Astrocyte of the hippocampus (primary cell): ENCODE measurements around the gene DENND1A.

Experiments
- DNase-seq: peaks from one replicate; pipeline ENCODE4 v3.0.0; 2011; ENCODE audit warnings: low read depth, low spot score

DENND1A gene

DNA sequence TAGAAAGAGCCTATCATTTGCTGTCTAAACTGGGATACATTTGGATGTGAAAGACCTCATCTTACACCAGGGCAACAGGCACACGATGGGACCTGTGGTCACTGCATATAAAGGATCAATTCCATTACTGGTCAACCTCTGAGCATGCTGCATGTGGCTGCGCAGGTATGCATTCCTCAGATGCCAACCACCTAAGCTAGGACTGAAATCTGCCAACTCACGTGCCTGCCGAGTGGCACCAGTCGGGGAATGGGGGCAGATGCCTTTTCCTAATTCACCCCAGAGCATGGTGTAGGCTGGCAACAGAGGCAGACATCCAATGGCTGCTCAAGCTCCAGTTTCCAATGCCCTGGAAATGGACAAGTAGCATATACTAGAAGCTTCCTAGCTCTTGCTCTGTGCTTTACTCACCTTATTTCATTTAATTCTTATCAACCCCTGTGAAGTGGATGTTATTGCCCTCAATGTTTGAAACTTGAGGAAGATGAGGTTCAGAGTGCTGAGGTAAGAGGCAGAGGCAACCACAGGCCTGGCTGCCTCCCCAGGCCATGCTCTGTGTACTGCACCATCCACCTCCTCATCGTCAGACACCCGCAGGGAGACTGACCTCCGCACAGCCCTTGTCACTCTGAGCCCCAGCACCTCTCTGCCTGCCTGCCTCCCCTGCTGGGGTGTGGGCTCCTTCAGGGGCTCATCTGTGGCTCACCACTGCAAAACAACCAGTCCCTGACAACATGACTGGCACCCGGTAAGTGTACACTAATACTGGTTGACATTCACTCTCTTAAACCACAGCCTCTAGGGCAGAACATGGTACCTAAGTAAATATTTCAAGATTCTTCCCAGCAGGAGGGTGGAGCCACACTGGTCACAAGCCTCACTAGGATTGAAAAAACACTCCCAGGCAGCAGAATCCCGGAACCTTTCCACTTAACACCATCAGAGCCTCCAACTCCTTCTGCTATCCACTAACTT, 345.4 kb downstream of the DENND1A start:
- DNase-seq = peak; percentile 39

DNA sequence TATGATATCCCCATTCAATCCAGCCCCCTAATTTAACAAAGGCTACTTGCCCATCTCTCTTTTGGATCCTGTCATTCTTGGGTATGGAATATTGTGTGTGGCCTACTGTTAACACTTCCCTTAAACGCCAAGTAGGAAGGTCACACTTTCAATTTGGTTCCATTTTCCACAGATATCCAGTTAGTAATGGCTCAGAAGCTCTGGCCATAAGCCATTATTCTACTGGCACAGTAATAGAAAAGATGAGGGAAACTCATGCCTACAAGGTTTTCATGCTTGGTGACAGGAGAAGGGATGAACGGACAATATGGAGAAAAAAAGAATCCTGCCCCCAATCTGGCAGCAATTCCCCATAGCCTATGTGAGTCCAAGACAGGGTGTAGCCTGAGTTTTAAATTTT, 346.3 kb downstream of the DENND1A start:
- no peak for DNase-seq

DNA sequence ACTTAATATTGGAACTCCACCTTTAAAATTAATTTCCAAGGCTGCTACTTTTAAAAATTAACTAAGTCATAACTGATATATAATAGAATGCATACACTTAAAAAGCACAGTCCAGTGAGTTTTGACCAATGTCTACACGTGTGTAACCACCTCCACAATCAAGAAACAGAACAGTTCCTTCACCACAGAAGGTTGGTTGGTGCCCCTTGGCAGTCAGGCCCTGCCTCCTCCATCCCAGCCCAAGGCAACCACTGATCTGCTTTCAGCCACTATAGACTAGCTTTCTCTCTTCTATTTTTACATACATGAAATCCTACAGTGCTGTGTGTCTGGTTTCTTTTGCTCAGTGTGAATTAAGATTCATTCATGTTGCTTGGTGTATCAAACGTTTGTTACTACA, 358.7 kb downstream of the DENND1A start:
- no peak for DNase-seq

DNA sequence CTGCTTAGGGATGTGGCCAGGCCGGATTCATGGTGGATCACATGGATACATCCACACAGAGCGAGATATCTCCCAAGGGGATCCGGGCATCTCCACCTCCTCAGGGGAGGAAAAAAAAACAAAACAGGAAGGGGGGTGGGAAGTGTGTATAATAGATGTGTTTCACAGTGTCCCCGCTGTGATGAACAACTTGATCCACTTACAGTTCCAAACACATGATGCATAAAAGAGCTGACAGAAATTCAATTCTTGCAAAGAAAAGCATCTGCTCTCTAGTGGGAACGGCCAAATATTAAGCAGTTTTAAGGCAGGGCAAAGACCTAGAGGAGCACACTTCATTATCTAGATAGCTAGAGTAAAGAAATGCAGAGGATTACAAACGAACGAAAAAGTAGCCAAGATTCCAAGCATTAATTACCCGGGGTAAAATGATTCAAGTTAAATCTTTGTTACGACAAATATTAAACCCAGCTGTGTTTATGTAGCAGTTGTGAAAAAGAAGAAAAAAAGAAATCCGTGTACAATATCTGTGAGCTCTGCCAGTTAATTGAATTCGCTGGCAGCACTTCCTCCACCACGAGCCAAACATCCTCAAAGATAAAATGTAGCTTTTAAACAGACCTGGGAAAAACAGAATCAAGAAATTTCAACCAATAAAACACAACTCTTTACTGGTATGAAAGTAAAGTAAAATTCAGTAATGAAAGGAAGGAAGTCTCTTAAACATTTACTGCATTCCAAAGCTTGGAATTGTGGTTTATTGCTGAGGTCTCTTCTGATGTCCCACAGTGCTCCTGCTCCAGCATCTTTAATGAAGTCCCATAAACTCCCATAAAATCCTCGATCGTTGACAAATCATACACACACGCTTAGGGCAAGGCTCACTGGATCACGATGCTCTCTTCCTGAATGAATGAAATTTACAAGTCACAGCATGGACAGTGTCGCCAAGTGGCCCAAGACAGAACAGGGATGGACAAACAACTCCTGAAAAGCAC, 360.9 kb downstream of the DENND1A start:
- DNase-seq = peak; percentile 59

DNA sequence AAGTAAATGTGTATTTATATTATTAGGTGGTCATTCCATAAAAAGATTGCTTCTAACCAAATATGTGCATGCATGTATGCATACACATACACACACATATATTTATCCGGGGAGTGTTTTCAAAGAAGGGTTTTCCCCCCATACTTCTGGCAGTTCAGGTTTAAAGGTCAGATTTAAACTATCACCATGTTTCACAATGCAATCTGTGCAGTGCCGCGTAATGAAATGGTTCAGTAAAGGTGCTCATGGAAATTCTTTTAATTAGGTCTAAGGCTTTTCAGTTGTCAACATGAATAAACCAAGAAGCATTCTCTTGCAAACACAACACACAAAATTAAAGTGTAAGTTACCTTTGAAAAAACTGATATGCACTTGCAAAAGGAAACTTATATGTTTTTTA, 362.9 kb downstream of the DENND1A start:
- DNase-seq = no peak

DNA sequence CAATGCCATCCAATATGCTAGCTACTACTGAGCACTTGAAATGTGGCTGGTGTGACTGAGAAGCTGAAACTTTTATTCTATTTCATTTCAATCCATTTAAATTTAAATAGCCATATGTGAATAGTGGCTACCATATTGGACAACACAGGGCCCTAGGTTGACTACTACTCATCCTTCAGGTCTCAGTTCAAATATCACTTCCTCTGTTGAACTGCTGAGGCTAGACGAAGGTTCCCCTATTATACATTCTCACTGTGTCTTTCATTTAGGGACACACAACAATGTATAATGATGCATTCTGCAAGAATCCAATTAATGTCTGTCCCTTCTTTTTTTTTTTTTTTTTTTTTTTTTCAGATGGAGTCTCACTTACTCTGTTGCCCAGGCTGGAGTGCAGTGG, 365.3 kb downstream of the DENND1A start:
- DNase-seq = no peak

DNA sequence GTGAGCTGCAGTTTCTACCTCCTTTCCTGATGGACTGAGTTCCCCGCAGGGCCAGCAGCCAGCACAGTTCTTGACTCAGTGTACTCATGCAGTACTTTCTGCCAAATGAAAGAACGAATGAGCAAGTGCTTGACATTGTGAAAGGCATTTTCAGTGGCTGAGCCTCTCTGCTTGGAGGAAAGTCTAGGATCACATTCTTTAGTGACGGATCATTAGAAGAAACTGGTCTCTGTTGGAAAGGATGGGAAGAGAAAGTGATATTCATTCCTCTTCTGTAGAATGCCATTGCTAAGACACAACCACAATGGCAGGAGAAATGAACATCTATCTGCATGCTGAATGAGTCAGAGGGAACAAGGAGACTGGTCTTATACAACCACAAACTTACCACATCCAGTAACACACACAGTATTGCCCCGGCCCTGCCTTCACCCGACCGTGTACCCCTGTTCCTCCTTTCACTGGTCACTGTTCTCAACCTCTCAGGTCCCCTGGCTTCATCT, 367.0 kb downstream of the DENND1A start:
- peak; percentile 90 for DNase-seq

DNA sequence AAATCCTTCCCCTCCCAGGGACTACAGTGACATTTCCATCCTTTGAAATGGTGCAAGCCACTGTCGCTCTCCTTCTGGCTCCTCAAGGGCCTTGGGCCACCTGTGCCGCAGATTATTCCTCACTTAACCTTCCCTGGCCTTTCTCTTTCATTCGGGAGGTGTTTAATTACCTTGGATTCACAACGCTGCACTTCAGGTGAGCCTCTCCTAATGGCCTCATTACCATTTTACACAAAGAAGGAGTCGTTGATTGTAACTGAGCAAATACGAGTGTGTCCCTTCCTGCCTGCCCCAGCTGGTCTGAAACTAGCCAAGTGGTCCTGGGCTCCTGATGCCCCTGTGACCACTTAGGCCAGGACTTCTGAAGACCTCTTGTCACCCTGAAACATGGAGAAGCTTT, 368.9 kb downstream of the DENND1A start:
- no peak for DNase-seq

DNA sequence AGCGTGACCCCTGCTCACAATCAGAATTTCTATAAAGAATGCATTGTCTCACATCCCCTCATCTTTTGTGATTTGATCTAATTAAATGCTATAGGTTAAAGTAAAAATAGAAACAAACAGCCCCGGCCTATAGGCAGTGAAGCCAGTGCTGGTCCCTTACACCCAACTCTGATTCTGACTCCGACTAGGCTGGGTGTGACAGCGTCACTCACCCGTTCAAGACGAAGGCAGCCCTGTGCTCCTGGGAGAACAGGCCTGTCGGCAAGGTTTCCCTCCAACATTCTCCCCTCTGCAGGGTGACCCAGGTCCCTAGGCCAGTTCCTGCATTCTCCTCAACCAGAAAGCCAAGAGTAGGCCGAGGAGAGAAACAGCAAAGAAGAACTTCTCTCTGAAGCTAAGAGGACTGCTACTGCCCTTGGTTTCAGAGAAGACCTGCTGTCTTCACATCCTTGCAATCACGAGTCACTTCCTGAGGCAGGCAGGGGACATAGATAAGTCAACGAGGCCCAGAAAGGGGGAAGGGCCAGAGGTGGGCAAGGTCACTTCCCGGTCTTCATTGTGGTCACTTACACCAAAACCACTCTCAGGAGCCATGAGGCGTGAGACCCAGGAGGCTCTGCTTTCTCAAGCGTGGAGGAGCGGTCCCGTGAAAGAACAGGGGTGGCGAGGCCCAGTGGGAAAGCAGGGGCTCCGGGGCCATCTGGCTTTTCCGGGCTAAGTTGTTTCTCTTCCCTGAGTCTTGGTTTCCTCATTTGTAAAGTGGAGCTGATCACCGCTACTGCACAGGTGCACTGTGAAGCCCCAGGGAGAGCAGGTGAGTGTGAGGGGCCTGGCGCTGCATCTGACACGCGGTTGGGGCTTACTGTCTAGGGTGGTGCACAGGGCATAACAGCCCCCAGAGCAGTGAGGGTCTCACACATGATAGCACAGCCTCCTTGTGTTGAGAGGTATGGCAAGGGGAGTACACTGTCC, 373.2 kb downstream of the DENND1A start:
- no peak for DNase-seq

DNA sequence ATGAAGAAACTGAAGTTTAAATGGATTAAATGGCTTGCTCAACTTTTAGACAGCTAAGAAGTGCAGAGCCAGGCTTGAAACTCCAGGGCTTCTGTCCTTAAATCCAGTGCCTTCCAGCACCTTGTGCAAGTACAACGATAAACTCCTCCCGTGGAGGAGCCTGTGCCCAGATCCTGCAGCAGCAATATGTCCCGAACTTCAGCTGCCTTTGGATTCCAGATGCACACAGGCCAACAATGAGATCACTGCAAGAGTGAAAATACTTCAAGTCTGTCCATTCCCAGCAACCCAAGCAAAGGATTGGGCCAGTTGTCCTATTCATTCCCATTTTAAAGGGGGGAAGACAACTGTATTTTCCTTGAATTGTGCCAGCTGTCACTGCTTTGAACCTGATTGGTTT, 374.3 kb downstream of the DENND1A start:
- no peak for DNase-seq

DNA sequence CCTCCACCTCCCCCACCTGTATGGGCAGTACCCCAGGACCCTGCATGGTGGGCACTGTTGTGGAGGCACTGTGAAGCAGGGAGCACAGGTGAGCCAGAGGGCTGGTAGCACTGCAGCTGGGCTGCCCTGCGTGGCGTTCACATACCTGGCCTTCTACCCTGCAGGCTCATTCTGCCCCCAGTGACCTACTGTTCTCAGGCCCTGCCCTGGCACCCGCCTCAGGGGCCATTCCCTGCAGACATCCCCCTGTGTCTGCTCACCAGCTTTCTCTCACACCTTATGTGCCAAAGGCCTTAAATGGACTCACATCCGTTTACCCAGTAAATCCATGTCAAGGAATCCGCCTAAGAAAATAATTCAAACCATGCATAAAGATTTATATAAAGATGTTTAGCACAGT, 377.4 kb downstream of the DENND1A start:
- no peak for DNase-seq

DNA sequence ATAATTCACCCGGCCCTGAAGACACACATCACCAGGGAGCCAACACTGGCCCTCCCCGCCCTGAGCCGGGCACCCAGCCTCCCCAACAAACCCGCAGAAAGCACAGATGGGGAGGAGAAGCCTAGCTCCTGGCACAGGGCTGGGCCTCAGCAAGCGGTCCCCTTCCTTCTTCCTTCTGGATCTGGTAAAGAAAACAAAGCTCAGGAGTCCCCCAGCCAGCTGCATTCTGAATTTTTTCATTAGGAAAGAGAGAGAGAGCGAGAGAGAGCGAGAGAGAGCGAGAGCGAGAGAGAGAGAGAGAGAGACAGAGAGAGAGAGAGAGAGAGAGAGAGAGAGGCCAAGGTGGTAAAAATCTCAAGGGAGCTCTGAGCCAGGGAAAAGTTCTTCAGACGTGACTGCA, 378.2 kb downstream of the DENND1A start:
- no peak for DNase-seq

DNA sequence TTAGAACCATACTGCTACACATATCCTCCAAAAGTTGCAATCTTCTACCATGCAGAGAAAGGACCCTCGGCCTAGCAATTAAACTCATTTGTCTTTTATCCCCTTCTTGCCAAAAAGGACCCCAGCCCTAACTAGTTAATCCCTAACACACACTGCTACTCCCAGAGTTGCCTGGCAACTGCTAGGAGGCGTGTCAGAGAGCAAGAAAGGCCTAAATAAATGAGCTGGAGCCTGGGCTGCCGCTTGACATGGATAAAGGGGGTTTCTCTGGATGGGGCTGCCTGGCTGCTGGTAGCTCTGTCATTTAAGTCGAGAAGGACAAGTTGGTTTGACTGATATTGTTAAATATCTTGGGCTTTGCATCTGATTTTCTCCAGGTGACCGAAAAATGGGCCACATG, 379.1 kb downstream of the DENND1A start:
- no peak for DNase-seq

DNA sequence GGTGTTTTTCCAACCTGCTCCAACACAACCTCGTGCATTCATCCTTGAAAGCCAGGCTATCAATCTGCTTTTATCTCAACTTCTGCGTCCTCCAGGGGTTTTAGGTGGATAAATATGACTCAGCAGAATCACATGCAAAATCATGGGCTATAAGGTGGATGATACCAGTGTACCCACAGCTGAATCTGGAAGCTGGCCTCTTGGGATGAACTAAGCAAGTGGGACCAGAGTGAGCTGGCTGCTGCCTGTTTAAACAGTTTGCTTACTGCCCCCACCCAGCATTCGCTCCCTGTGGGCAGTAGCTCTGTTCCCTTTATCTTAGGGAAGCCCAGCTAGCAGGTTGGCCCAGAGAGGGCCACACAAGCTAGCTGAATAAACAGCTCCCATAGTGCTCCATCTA, 379.9 kb downstream of the DENND1A start:
- no peak for DNase-seq

DNA sequence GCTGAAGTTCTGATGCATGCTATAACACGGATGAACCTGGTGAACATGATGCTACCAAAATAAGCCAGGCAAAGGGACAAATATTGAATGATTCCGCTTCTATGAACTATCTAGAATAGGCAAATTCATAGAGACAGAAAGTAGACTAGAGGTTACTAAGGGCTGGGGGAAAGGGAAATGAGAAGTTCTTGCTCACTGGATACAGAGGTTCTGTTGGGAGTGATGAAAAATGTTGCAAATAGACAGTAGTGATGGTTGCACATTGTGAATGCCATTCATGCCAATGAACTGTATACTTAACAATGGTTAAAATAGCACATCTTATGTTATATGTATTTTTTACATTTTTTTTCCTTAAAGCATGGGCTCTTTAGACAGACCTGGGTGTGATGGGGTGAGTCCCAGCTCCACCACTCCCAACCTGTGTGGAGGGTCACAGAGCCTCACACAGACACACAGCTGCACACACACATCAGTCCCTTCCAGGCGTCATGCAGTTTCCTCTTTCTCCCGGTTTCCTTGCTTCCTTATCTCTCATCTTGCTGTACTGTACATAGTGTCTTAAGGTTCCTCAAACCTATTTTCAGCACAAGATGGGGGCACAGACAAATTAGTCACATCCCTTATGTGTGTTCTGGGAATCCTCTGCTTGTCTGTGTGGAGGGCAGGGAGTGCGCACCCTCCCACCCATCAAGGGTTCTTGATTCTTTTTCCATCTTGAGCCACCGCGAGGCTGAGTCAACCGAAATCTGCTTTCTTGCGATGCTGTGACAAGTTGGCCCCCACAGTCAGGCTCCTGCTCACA, 381.0 kb downstream of the DENND1A start:
- no peak for DNase-seq

DNA sequence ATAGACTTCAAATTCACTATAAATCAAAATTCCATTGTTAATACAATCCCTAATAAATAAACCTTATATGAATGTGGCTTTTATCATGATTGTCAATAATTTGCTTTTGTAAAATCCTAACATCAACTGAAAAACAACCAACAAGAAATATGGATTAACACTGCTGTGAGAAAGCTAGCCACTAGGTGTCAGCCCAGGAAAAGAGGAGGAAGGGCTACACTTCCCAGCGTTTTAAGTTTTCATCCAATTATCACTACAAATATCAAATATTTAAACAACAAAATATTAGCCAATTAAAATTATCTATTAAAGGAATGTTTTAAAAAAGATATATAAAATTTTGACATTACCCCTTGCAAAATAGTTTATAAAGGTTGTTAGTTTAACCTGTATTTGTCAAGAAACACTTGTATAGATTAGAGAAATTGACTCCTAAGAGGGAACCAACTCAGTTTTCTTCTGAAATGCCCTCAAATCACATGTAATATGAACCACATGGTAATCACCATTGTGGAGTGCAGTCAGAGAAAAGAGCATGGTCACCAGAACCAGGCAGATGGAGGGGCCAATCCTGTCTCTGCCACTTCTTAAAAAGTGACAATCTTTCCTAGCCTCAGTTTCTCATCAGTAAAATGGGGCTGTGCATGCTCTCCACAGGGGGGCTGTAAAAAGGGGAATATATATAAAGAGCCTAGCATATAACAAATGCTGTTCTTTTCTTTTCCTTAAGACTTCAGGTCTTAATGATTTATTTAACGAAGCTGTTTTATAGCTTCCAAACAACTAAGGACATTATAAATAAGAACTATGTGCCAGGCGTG, 385.7 kb downstream of the DENND1A start:
- DNase-seq = peak; percentile 63

DNA sequence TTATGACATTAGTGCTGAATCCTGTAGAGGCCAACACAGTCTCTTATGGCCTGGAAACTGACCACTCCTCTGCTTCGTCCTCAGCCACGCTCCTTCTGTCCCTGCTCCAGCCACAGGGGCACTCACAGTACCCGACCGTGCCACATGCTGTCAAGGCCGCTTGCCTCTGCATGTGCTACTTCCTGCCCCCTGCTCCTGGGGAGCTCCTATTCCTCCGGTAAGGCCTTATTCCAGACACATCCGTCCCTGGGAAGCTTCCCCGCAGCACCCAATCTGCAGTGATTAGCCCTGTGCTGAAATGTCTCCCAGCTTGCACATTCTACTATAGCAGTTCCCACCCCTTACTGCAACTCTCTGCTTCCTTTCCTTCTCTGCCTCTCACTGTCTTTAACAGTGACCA, 386.4 kb downstream of the DENND1A start:
- no peak for DNase-seq

DNA sequence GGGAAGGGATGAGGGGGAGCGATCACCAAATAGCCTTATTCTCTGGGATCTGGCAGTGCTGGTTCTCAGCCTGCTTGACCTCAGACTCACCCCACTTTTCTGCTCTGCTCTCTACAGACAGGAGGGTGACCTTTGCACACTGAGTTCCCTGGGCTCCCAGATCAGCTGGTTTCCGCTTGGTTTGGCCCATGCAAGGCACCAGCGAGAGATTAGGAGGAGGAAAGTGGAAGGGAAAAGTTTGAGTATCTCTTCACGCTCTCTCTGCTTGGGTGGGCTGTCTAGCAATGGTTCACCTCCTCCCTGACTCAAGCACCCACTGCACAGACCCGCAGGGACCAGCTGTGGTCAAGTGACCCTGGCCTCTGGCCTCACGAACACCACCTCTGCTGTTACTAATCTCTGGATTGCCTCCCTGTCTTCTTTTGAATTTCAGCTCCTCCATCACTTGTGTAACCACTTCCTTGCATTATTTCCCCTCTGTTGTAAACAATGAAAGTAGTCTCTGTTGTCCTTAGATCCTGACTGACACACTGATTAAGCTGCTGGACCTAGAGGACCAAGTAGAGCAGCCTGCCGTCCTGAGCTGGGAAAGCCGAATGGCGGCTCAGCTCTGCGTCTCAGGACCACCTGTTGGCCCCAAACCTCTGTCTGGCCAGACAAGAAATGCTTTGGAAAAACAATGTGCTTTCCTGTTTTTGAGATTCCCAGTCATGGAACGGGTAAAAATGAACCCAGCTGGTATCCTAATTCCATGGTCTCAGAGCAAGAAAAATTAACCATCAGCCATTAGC, 387.3 kb downstream of the DENND1A start:
- no peak for DNase-seq
